K562 (cell line): ENCODE data around the gene DRAXIN. TPM values are rescaled to one million over a fixed set of nuclear protein-coding genes. Genes with fewer than 3 reads are reported as not detected.

ENCODE experiments used
- MYNN ChIP-seq, 2 experiments: sonication (generic); formaldehyde crosslinking in 1 of 2; IDR thresholded peaks; 2 replicates each; pipeline versions ENCODE4 v1.5.0 to v1.6.1; 2016 to 2020; ENCODE audit warnings: antibody characterized with exemption in 1 of 2, missing genetic modification reagents in 1 of 2
- PRDM10 ChIP-seq: fragments of 450-650 bp; IDR thresholded peaks from 2 replicates; pipeline ENCODE4 v1.6.1; 2018; ENCODE audit not compliant: partially characterized antibody
- SIN3B ChIP-seq: fragments of 450-650 bp; IDR thresholded peaks from 2 replicates; pipeline ENCODE4 v1.6.1; 2017; ENCODE audit warnings: low read depth, mild to moderate bottlenecking, moderate library complexity
- SOX6 ChIP-seq: fragments of 450-650 bp; IDR thresholded peaks from 2 replicates; pipeline ENCODE4 v1.6.1; 2014; ENCODE audit warnings: mild to moderate bottlenecking
- SPI1 ChIP-seq: IDR thresholded peaks from 2 replicates; pipeline ENCODE4 v1.6.1; 2011; ENCODE audit warnings: low read depth, low read length, control low read depth, borderline replicate concordance
- ZNF174 ChIP-seq: fragments of 250-450 bp; sonication (Bioruptor Pico); IDR thresholded peaks from 2 replicates; pipeline ENCODE4 v1.4.0; 2020; ENCODE audit warnings: mild to moderate bottlenecking
- polyA plus RNA-seq, 8 experiments: library from polyadenylated mRNA; depleted of rRNA in 4 of 8; stranded (reverse) in 5 of 8; unstranded in 3 of 8; fragments of >200 nt; fragmentation: Nextera tagmentation in 2 of 8; fragmentation: Illumina TruSeq in 1 of 8; extraction: Ambion mirVana in 2 of 8; extraction: Trizol in 1 of 8; gene quantifications; 2 replicates each; pipeline versions ENCODE4 v1.2.1 to v1.2.3, GENCODE V29; 2011 to 2014; ENCODE audit warnings: inconsistent platforms in 1 of 8, missing spikeins in 1 of 8
- total RNA-seq, 7 experiments: library from RNA; depleted of rRNA in 6 of 7; stranded (reverse); fragments of >200 nt in 6 of 7; fragmentation: Illumina TruSeq in 2 of 7; extraction: Trizol in 2 of 7; gene quantifications; 2 replicates each; pipeline versions ENCODE4 v1.2.1 to v1.2.3, GENCODE V29; 2011 to 2021; ENCODE audit warnings: low replicate concordance in 1 of 7
- TF ChIP-seq, protein P1 (sequence below), 2 experiments: fragments of 450-650 bp; IDR thresholded peaks; 2 replicates each; pipeline ENCODE4 v1.6.1; 2016; ENCODE audit warnings: mild to moderate bottlenecking in 2 of 2, borderline replicate concordance in 1 of 2, low read depth in 1 of 2, moderate library complexity in 1 of 2

Gene DRAXIN
- total and polyA plus RNA-seq, 9 of the 15 experiments (the other 6 are each of a cell fraction or from before 2014, with no cell fraction given): 0.01 to 0.04 (median 0.01) TPM; not detected in 6

DNA sequence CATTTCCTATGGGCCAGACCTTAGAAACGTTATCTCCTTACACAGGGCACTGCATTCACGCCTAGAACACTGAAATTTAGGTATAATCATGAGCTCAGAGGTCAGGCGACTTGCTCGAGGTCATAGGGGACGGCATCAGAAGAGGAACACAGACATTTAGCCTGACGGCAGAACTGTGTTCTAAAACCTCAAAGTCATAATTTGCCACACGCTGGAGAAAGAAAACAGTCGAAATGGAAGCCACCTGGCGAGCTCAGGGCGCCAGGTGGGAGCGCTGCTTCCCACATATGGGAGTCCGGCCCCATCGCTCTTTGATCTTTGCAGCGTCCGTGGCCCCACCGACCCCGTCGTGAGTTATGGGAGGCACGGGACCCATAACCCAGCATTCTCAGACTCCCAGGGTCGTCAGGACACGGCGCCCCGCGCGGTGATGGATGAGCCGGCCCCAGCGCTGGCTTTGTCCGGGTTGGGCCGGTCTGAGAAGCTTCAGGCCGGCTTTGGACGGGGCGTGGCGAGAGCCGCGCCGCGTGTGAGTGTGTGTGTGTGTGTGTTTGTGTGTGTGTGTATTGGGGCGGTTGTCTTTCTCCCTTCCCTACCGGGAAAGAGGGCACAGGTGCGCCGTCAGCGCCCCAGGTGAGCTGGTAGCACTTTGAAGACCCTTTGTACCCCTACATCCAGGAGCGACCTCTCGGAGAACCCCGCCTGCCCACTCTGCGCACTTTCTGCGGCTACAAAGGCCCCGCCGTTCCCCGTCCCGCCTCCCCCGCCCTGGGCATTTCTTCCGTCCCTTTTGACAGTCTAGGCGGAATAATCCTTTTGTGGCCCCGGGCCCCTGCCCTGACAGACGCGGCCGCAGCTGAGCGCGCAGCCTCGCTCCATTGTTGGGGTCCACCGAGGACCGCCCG, 861 bp upstream of the DRAXIN start (continued):
- TF ChIP-seq, protein P1, sequence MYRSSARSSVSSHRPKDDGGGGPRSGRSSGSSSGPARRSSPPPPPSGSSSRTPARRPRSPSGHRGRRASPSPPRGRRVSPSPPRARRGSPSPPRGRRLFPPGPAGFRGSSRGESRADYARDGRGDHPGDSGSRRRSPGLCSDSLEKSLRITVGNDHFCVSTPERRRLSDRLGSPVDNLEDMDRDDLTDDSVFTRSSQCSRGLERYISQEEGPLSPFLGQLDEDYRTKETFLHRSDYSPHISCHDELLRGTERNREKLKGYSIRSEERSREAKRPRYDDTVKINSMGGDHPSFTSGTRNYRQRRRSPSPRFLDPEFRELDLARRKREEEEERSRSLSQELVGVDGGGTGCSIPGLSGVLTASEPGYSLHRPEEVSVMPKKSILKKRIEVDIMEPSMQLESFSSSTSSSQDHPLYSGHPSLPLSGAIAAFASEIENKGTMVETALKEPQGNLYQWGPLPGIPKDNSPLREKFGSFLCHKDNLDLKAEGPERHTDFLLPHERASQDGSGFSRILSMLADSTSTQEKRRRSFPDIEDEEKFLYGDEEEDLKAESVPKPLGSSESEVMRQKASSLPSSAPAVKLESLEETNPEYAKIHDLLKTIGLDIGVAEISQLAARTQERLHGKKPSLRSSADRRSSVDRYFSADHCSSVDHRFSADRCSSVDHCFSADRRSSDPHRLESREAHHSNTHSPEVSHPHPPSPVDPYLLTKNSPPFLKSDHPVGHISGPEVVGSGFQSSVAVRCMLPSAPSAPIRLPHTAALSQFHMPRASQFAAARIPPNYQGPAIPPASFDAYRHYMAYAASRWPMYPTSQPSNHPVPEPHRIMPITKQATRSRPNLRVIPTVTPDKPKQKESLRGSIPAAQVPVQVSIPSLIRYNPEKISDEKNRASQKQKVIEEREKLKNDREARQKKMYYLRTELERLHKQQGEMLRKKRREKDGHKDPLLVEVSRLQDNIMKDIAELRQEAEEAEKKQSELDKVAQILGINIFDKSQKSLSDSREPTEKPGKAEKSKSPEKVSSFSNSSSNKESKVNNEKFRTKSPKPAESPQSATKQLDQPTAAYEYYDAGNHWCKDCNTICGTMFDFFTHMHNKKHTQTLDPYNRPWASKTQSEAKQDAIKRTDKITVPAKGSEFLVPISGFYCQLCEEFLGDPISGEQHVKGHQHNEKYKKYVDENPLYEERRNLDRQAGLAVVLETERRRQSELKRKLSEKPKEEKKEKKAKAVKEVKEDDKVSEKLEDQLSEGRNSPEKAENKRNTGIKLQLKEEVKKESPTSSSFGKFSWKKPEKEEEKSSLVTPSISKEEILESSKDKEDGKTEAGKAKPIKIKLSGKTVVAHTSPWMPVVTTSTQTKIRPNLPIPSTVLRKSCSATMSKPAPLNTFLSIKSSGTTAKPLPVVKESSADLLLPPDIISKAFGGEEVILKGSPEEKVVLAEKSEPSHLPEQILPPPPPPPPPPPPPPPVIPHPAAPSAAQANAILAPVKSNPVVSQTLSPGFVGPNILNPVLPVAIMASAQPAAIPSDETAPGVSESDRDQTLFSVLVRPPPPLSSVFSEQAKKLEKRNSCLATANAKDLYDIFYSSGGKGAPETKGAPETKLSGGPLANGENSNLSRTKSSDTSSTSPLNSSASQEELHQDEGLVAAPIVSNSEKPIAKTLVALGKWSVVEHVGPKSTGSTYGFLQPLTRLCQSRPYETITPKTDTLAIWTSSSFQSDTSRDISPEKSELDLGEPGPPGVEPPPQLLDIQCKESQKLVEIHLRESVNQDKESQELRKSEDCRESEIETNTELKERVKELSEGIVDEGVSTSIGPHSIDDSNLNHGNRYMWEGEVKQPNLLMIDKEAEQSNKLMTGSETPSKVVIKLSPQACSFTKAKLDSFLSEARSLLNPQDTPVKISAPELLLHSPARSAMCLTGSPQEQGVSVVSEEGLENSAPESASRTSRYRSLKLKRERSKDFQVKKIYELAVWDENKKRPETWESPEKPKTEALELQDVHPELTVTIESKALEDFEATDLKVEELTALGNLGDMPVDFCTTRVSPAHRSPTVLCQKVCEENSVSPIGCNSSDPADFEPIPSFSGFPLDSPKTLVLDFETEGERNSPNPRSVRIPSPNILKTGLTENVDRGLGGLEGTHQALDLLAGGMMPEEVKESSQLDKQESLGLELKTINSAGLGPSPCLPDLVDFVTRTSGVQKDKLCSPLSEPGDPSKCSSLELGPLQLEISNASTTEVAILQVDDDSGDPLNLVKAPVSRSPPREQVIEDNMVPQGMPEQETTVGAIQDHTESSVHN (IDR thresholded peaks at IDR 0.05; ENCODE audit: borderline replicate concordance in 1 of 2, low read depth in 1 of 2): no peak
- TF ChIP-seq ZNF174 (CRISPR knock-in tag) (no peak), SIN3B (no peak), PRDM10 (peak; percentile 88), SPI1 (peak; percentile 36; the same call in 1 of the 2 replicates), MYNN (IDR thresholded peaks at IDR 0.05) (no peak), MYNN (CRISPR knock-in tag; IDR thresholded peaks at IDR 0.05) (no peak), SOX6 (0 out of 2 replicates have a peak, but pooled peaks have one; percentile 21)
